Muscle layer of colon (tissue), 2 donors: ENCODE data around the gene BCAP29.
A peak's percentile ranks its signal among the peaks of the same experiment; 100 is the strongest.
"Not testable (repeated sequence)": the region's sequence is repeated elsewhere in the genome, so short reads cannot be mapped to it uniquely, and the experiment has no call there.

Experiments
- H3K27ac ChIP-seq: one replicate; pipeline ENCODE4 v1.7.0; 2013; ENCODE audit warnings: low read depth, mild to moderate bottlenecking, low read length, moderate library complexity
- H3K27me3 ChIP-seq, 2 donors: one replicate each; pipeline ENCODE4 v1.7.0; 2013; ENCODE audit warnings: low read length in 2 of 2, mild to moderate bottlenecking in 2 of 2; ENCODE audit not compliant: insufficient read depth in 2 of 2, control insufficient read depth in 1 of 2
- H3K36me3 ChIP-seq: one replicate; pipeline ENCODE4 v1.7.0; 2013; ENCODE audit warnings: mild to moderate bottlenecking, low read length; ENCODE audit not compliant: insufficient read depth
- H3K4me1 ChIP-seq: one replicate; pipeline ENCODE4 v1.7.0; 2013; ENCODE audit warnings: mild to moderate bottlenecking, low read length; ENCODE audit not compliant: insufficient read depth
- H3K4me3 ChIP-seq, 2 donors: one replicate each; pipeline ENCODE4 v1.7.0; 2013; ENCODE audit warnings: low read length in 2 of 2, low read depth in 1 of 2, mild to moderate bottlenecking in 1 of 2, moderate library complexity in 1 of 2
- H3K9ac ChIP-seq: one replicate; pipeline ENCODE4 v1.7.0; 2013; ENCODE audit warnings: low read length
- H3K9me3 ChIP-seq: one replicate; pipeline ENCODE4 v1.7.0; 2013; ENCODE audit warnings: mild to moderate bottlenecking, low read length
- donor health status: abdominal sarcoma.
- donor health status: Adenocarcinoma of cecum.

BCAP29 gene

GRCh38 chr7:107579885-107580715, at the start of gene BCAP29:
TSS of gene BCAP29 (plus strand) at chr7:107580246. CDS start at chr7:107580773, 527 bp downstream.
- H3K27me3 ChIP-seq: no peaks in the 10 kb centered on the region
- H3K4me3 ChIP-seq: peak within 1 kb of the TSS; percentile 93
- H3K9ac ChIP-seq: peak within 1 kb of the TSS; percentile 69
- peak within 1 kb of the TSS; percentile 98 for H3K27ac ChIP-seq
- peaks cover 10% of the 10 kb centered on the region for H3K36me3 ChIP-seq
- no peaks in the 10 kb centered on the region for H3K9me3 ChIP-seq
- peaks cover 13% of the 10 kb centered on the region for H3K4me1 ChIP-seq

- Histone ChIP-seq H3K4me3 (no peak overlapping the region), H3K9me3 (no peaks in the 10 kb centered on the region), H3K4me1 (no peaks in the 10 kb centered on the region), H3K27me3 (no peaks in the 10 kb centered on the region), H3K36me3 (no peaks in the 10 kb centered on the region), H3K9ac (no peak overlapping the region), H3K27ac (no peak overlapping the region)
These were observed 49.3 kb upstream of the BCAP29 start for GRCh38 chr7:107530751-107531150.

- Histone ChIP-seq H3K27ac (no peak overlapping the region), H3K4me1 (no peaks in the 10 kb centered on the region), H3K4me3 (no peak overlapping the region), H3K27me3 (no peaks in the 10 kb centered on the region), H3K9me3 (no peaks in the 10 kb centered on the region), H3K9ac (no peak overlapping the region), H3K36me3 (no peaks in the 10 kb centered on the region)
These were observed 45.9 kb upstream of the BCAP29 start for GRCh38 chr7:107534139-107534538.

- H3K4me3 ChIP-seq, H3K9ac ChIP-seq, H3K9me3 ChIP-seq, H3K27me3 ChIP-seq, H3K36me3 ChIP-seq, H3K4me1 ChIP-seq, H3K27ac ChIP-seq: not testable (repeated sequence)
These were observed 42.8 kb upstream of the BCAP29 start for GRCh38 chr7:107537228-107537627.

GRCh38 chr7:107538001-107538400, 42.0 kb upstream of the BCAP29 start:
- H3K27me3 ChIP-seq: no peaks in the 10 kb centered on the region
- H3K27ac ChIP-seq: no peak overlapping the region
- no peaks in the 10 kb centered on the region for H3K9me3 ChIP-seq
- no peaks in the 10 kb centered on the region for H3K36me3 ChIP-seq
- H3K9ac ChIP-seq: no peak overlapping the region
- H3K4me1 ChIP-seq: no peaks in the 10 kb centered on the region
- no peak overlapping the region for H3K4me3 ChIP-seq

GRCh38 chr7:107543338-107543993, 36.6 kb upstream of the BCAP29 start:
- H3K9me3 ChIP-seq: no peaks in the 10 kb centered on the region
- H3K4me3 ChIP-seq: no peak overlapping the region
- H3K9ac ChIP-seq: no peak overlapping the region
- no peaks in the 10 kb centered on the region for H3K4me1 ChIP-seq
- H3K36me3 ChIP-seq: peaks cover 16% of the 10 kb centered on the region
- H3K27me3 ChIP-seq: no peaks in the 10 kb centered on the region
- H3K27ac ChIP-seq: no peak overlapping the region

GRCh38 chr7:107544848-107545591, 35.0 kb upstream of the BCAP29 start:
- H3K27ac ChIP-seq: no peak overlapping the region
- H3K27me3 ChIP-seq: no peaks in the 10 kb centered on the region
- peaks cover 16% of the 10 kb centered on the region for H3K36me3 ChIP-seq
- H3K9me3 ChIP-seq: no peaks in the 10 kb centered on the region
- H3K4me3 ChIP-seq: no peak overlapping the region
- no peaks in the 10 kb centered on the region for H3K4me1 ChIP-seq
- no peak overlapping the region for H3K9ac ChIP-seq

GRCh38 chr7:107551936-107552335, 28.1 kb upstream of the BCAP29 start:
- Histone ChIP-seq H3K36me3 (peaks cover 16% of the 10 kb centered on the region), H3K9me3 (no peaks in the 10 kb centered on the region), H3K27ac (no peak overlapping the region)

GRCh38 chr7:107555893-107556292, 24.2 kb upstream of the BCAP29 start:
- H3K9me3 ChIP-seq: no peaks in the 10 kb centered on the region
- H3K4me3 ChIP-seq: no peak overlapping the region
- H3K27ac ChIP-seq: no peak overlapping the region
- no peaks in the 10 kb centered on the region for H3K27me3 ChIP-seq
- peaks cover 16% of the 10 kb centered on the region for H3K36me3 ChIP-seq
- no peak overlapping the region for H3K9ac ChIP-seq
- no peaks in the 10 kb centered on the region for H3K4me1 ChIP-seq

More at GRCh38 chr7:107551936-107552335, 28.1 kb upstream of the BCAP29 start:
- Histone ChIP-seq H3K27me3 (no peaks in the 10 kb centered on the region), H3K9ac (no peak overlapping the region), H3K4me3 (no peak overlapping the region), H3K4me1 (no peaks in the 10 kb centered on the region)

- Histone ChIP-seq H3K4me1 (peaks cover 17% of the 10 kb centered on the region), H3K9ac (no peak overlapping the region), H3K27ac (no peak overlapping the region), H3K27me3 (no peaks in the 10 kb centered on the region), H3K36me3 (peaks cover 9% of the 10 kb centered on the region), H3K9me3 (no peaks in the 10 kb centered on the region), H3K4me3 (no peak overlapping the region)
These were observed 20.2 kb upstream of the BCAP29 start for GRCh38 chr7:107559864-107560263.

GRCh38 chr7:107560898-107561516, 19.0 kb upstream of the BCAP29 start:
- H3K9me3 ChIP-seq: no peaks in the 10 kb centered on the region
- no peak overlapping the region for H3K9ac ChIP-seq
- H3K27ac ChIP-seq: no peak overlapping the region
- H3K4me3 ChIP-seq: no peak overlapping the region
- H3K27me3 ChIP-seq: no peaks in the 10 kb centered on the region
- peaks cover 7% of the 10 kb centered on the region for H3K36me3 ChIP-seq
- H3K4me1 ChIP-seq: peaks cover 21% of the 10 kb centered on the region
